ENCODE results near the gene MMUT.
"Not testable (repeated sequence)": the region's sequence is repeated elsewhere in the genome, so short reads cannot be mapped to it uniquely, and the experiment has no call there.

MMUT gene

GRCh38 chr6:49430187-49430586 lies 32.9 kb downstream of the MMUT start:
- no CpG with 5 or more reads among the region's 2 CpGs for WGBS, 2 experiments (ENCODE audit: insufficient coverage in 2 of 2)
- Histone ChIP-seq H3K36me3 (ENCODE audit: control insufficient read depth, insufficient read depth, low read length) (peaks cover 10% of the 10 kb centered on the region), H3K4me1 (ENCODE audit: control insufficient read depth, insufficient read depth, low read length, poor library complexity, severe bottlenecking) (no peaks in the 10 kb centered on the region), H3K4me3 (ENCODE audit: extremely low read depth, insufficient read depth, low read length, poor library complexity, severe bottlenecking) (no peak overlapping the region), H3K9me3 (ENCODE audit: control insufficient read depth, low read length) (no peaks in the 10 kb centered on the region), H3K27ac (ENCODE audit: low read depth, low read length, severe bottlenecking) (no peak overlapping the region)

DNA sequence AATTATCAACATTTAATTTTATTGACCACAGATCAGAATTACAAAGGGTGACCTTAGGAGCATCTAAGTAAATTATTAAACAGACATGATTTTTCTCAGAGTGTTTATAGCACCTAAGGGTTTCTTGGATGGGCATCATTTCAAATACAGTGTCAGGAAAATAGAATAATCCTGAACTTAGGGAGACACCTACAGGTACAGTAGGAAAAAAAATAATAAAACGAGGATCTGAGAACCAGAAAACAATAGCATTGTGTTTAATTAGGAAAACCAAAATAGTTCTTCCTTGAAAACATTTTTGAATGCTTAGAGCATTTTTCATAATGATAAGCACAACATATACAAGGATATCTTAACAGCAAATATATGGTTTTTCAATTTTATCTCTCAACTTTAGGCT lies 39.2 kb downstream of the MMUT start:
- no peaks in the 10 kb centered on the region for H3K36me3 ChIP-seq (ENCODE audit: control insufficient read depth, insufficient read depth, low read length)
- no peak overlapping the region for H3K27ac ChIP-seq (ENCODE audit: low read depth, low read length, severe bottlenecking)
- WGBS, 2 experiments (ENCODE audit: insufficient coverage in 2 of 2): no CpG with 5 or more reads among the region's 1 CpG
- no peaks in the 10 kb centered on the region for H3K9me3 ChIP-seq (ENCODE audit: control insufficient read depth, low read length)
- H3K4me3 ChIP-seq (ENCODE audit: extremely low read depth, insufficient read depth, low read length, poor library complexity, severe bottlenecking): no peak overlapping the region
- no peaks in the 10 kb centered on the region for H3K4me1 ChIP-seq (ENCODE audit: control insufficient read depth, insufficient read depth, low read length, poor library complexity, severe bottlenecking)

- Histone ChIP-seq H3K4me1 (ENCODE audit: control insufficient read depth, insufficient read depth, low read length, poor library complexity, severe bottlenecking) (no peaks in the 10 kb centered on the region), H3K4me3 (ENCODE audit: extremely low read depth, insufficient read depth, low read length, poor library complexity, severe bottlenecking) (no peak overlapping the region), H3K9me3 (ENCODE audit: control insufficient read depth, low read length) (no peaks in the 10 kb centered on the region), H3K27ac (ENCODE audit: low read depth, low read length, severe bottlenecking) (no peak overlapping the region), H3K36me3 (ENCODE audit: control insufficient read depth, insufficient read depth, low read length) (no peaks in the 10 kb centered on the region)
- WGBS, 2 experiments (ENCODE audit: insufficient coverage in 2 of 2): 86 to 95% methylated on average over 2 of the region's 4 CpGs
Observed at GRCh38 chr6:49416195-49416594, 46.9 kb downstream of the MMUT start.

GRCh38 chr6:49415358-49415757 lies 47.7 kb downstream of the MMUT start:
- Histone ChIP-seq H3K36me3 (ENCODE audit: control insufficient read depth, insufficient read depth, low read length) (no peaks in the 10 kb centered on the region), H3K4me1 (ENCODE audit: control insufficient read depth, insufficient read depth, low read length, poor library complexity, severe bottlenecking) (no peaks in the 10 kb centered on the region), H3K27ac (ENCODE audit: low read depth, low read length, severe bottlenecking) (no peak overlapping the region), H3K4me3 (ENCODE audit: extremely low read depth, insufficient read depth, low read length, poor library complexity, severe bottlenecking) (no peak overlapping the region), H3K9me3 (ENCODE audit: control insufficient read depth, low read length) (no peaks in the 10 kb centered on the region)
- no CpG with 5 or more reads among the region's 1 CpG for WGBS, 2 experiments (ENCODE audit: insufficient coverage in 2 of 2)

DNA sequence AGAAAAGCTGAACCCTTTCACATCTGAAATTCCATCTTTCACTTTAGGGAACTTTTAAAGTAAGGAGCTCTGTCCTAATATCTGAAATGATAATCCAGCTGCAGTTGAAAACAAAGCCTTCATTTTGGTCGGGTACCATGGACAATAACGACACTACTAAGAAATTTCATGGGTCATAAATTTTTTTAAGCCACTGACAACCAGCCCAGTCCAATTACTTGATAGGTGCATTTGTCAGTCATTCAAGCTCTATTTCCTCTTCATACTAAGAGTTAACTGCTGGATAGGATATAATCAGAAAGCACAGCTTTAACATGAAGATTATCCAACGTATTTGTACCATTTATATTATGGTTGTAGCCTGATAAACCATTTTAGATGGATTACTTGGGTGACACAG lies 52.5 kb downstream of the MMUT start:
- no peaks in the 10 kb centered on the region for H3K4me1 ChIP-seq (ENCODE audit: control insufficient read depth, insufficient read depth, low read length, poor library complexity, severe bottlenecking)
- no peak overlapping the region for H3K4me3 ChIP-seq (ENCODE audit: extremely low read depth, insufficient read depth, low read length, poor library complexity, severe bottlenecking)
- no peak overlapping the region for H3K27ac ChIP-seq (ENCODE audit: low read depth, low read length, severe bottlenecking)
- 100% methylated on average over 2 of the region's 3 CpGs; no CpG with 5 or more reads in 1 of the 2 experiments for WGBS, 2 experiments (ENCODE audit: insufficient coverage in 2 of 2)
- no peaks in the 10 kb centered on the region for H3K9me3 ChIP-seq (ENCODE audit: control insufficient read depth, low read length)
- no peaks in the 10 kb centered on the region for H3K36me3 ChIP-seq (ENCODE audit: control insufficient read depth, insufficient read depth, low read length)

DNA sequence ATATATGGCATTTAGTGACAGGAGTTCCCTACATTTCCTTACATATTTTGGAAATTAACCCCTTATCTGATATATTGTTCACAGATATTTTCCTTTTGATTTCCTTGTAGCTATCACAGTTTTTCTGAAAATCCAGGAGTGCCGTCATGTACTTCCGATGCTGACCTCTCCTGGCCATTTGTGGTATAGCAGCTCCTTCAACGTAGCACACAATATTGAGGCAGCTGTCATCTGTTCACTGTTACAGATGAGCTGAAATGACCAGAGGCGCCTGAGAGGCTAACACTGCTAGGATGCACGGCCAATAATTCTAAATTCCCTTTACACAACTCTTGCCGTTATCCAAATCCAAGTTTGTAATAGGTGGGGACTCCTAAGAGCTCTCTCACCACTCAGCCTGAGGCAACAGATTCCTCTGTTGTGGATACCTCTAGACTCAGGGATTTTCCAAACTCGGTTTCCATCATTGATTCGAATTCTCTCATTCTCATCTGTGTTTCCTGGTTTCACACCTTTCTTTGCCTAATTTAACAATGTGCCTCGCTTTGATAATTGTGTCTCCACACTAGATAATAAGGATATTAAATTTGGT lies 53.0 kb downstream of the MMUT start:
- 23 to 27% methylated on average over 6 to 7 of the region's 9 CpGs for WGBS, 2 experiments (ENCODE audit: insufficient coverage in 2 of 2)
- H3K4me3 ChIP-seq (ENCODE audit: extremely low read depth, insufficient read depth, low read length, poor library complexity, severe bottlenecking): no peak overlapping the region
- no peaks in the 10 kb centered on the region for H3K9me3 ChIP-seq (ENCODE audit: control insufficient read depth, low read length)
- H3K4me1 ChIP-seq (ENCODE audit: control insufficient read depth, insufficient read depth, low read length, poor library complexity, severe bottlenecking): no peaks in the 10 kb centered on the region
- H3K36me3 ChIP-seq (ENCODE audit: control insufficient read depth, insufficient read depth, low read length): no peaks in the 10 kb centered on the region
- no peak overlapping the region for H3K27ac ChIP-seq (ENCODE audit: low read depth, low read length, severe bottlenecking)

GRCh38 chr6:49406250-49406970 lies 56.6 kb downstream of the MMUT start:
- Histone ChIP-seq H3K36me3 (ENCODE audit: control insufficient read depth, insufficient read depth, low read length) (no peaks in the 10 kb centered on the region), H3K4me1 (ENCODE audit: control insufficient read depth, insufficient read depth, low read length, poor library complexity, severe bottlenecking) (no peaks in the 10 kb centered on the region), H3K4me3 (ENCODE audit: extremely low read depth, insufficient read depth, low read length, poor library complexity, severe bottlenecking) (no peak overlapping the region), H3K9me3 (ENCODE audit: control insufficient read depth, low read length) (no peaks in the 10 kb centered on the region), H3K27ac (ENCODE audit: low read depth, low read length, severe bottlenecking) (no peak overlapping the region)
- 93 to 100% methylated on average over 3 of the region's 5 CpGs for WGBS, 2 experiments (ENCODE audit: insufficient coverage in 2 of 2)

DNA sequence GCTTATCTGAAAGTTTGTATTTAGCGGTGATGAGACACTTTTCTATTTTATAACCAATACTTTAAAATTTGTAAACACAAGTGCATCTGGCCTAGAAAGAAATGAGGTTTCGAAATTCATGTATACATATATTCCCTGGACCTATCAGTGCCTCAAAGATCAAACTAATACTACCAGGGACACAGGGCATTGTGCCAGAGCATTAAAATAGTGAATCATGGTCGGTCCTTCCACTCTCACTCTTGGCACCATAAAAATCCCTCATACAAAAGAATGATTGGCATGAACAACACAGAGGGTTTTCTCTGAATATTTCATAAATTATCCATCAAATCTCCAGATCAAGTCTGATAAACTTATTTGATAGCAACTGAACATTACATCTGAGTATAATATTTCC lies 62.0 kb downstream of the MMUT start:
- no peaks in the 10 kb centered on the region for H3K4me1 ChIP-seq (ENCODE audit: control insufficient read depth, insufficient read depth, low read length, poor library complexity, severe bottlenecking)
- WGBS, 2 experiments (ENCODE audit: insufficient coverage in 2 of 2): 75 to 83% methylated on average over 1 to 2 of the region's 3 CpGs
- H3K27ac ChIP-seq (ENCODE audit: low read depth, low read length, severe bottlenecking): no peak overlapping the region
- H3K36me3 ChIP-seq (ENCODE audit: control insufficient read depth, insufficient read depth, low read length): no peaks in the 10 kb centered on the region
- no peak overlapping the region for H3K4me3 ChIP-seq (ENCODE audit: extremely low read depth, insufficient read depth, low read length, poor library complexity, severe bottlenecking)
- no peaks in the 10 kb centered on the region for H3K9me3 ChIP-seq (ENCODE audit: control insufficient read depth, low read length)

GRCh38 chr6:49386667-49387508 lies 76.2 kb downstream of the MMUT start:
- not testable (repeated sequence) for H3K36me3 ChIP-seq (ENCODE audit: control insufficient read depth, insufficient read depth, low read length); H3K9me3 ChIP-seq (ENCODE audit: control insufficient read depth, low read length); H3K4me1 ChIP-seq (ENCODE audit: control insufficient read depth, insufficient read depth, low read length, poor library complexity, severe bottlenecking); H3K4me3 ChIP-seq (ENCODE audit: extremely low read depth, insufficient read depth, low read length, poor library complexity, severe bottlenecking); H3K27ac ChIP-seq (ENCODE audit: low read depth, low read length, severe bottlenecking)
- 88 to 89% methylated on average over 10 to 21 of the region's 28 CpGs for whole genome bisulfite sequencing, 2 experiments (ENCODE audit: insufficient coverage in 2 of 2)

DNA sequence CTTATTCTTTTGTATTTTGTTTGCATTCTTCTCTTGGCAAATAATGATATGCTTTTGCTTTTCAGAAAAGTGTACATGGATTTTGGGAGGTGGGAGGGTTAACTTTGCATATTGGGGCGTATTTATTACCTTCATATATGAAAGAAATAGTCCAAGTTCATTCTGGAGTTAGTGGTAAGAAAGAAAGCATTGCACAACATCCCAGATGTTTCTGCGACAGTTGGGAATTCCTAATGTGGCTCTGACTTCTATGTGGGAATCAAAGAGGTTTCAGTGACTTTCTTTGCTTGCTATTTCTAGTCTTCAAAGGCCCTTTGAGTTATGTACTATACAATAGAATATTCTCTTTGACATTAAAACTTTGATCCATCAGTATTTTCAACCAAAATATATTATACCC lies 78.1 kb downstream of the MMUT start:
- no peaks in the 10 kb centered on the region for H3K4me1 ChIP-seq (ENCODE audit: control insufficient read depth, insufficient read depth, low read length, poor library complexity, severe bottlenecking)
- 86 to 100% methylated on average over 1 of the region's 2 CpGs for WGBS, 2 experiments (ENCODE audit: insufficient coverage in 2 of 2)
- H3K36me3 ChIP-seq (ENCODE audit: control insufficient read depth, insufficient read depth, low read length): no peaks in the 10 kb centered on the region
- H3K4me3 ChIP-seq (ENCODE audit: extremely low read depth, insufficient read depth, low read length, poor library complexity, severe bottlenecking): no peak overlapping the region
- no peak overlapping the region for H3K27ac ChIP-seq (ENCODE audit: low read depth, low read length, severe bottlenecking)
- no peaks in the 10 kb centered on the region for H3K9me3 ChIP-seq (ENCODE audit: control insufficient read depth, low read length)

Data from mesodermal cell (in vitro differentiated cells).